SW480 (cell line): ENCODE data around the gene TRIP12.
"Not testable (repeated sequence)": the region's sequence is repeated elsewhere in the genome, so short reads cannot be mapped to it uniquely, and the experiment has no call there.

ENCODE experiments used
- DNase-seq: peaks from one replicate; pipeline ENCODE4 v3.0.0-alpha.2; 2016; ENCODE audit warnings: low spot score

The TRIP12 gene

GRCh38 chr2:229874647-229875046, 47.2 kb downstream of the TRIP12 start:
- no peak for DNase-seq

DNA sequence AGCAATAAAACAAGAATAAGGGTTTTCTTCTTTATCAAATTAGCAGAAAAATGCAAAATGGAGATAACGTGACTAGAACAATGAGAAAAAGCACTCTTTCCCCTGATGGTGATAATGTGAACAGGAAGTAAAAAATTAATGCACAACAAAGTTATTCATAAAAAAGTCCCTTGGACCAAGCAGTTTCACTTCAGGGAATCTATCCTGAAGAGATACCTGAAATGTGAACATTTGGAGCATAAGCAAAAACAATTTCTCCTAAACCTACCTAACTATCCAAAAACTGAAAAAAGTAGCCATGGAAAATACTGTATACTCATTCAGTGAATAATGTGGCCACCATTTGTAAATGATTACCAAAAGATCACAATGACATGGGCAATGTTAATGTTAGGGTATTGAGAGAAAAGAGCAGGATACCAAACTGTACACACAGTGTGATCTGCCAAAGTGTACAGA, 48.7 kb downstream of the TRIP12 start:
- no peak for DNase-seq

DNA sequence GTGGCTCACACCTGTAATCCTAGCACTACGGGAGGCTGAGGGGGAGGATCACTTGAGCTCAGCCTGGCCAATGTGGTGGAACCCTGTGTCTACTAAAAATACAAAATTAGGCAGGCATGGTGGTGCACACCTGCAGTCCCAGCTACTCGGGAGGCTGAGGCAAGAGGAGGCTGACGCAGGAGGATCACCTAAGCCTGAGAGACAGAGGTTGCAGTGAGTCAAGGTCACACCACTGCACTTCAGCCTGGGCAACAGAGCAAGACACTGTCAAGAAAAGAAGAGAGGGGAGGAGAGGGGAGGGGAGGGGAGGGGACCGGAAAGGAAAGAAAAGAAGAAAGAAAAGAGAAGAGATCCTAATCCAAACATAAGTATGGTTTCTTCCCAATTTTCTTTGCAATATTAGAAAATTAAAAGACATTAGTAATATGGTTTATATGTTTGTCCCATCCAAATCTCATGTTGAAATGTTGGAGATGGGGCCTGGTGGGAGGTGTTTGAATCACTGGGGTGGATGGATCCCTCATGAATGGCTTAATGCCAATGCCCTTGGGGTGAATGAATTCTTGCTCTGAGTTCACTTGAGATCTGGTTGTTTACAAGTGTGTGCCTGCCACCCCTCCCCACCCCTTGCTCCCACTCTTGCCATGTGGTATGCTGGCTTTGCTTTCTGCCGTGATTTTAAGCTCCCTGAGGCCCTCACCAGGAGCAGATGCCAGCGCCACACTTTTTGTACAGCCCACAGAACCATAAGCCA, 50.7 kb downstream of the TRIP12 start:
- no peak for DNase-seq

DNA sequence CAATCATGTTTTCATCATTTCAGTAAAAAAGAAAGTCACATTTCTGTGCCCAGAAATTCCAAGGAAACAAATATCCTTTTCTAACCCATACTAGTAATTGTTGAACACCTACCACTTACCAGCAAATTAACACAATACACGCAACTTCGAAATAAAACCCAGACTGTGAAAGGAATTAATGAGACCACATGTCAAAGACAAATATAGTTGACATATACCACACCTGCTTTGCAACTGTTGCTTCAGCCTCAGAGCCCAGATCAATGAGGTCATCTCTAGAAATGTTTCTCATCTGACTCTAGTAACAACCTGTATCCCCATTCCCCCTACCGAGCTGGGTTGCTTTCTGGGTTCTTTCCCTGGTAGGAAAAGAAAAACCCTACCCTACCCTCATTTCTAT, 52.6 kb downstream of the TRIP12 start:
- DNase-seq, result no peak

GRCh38 chr2:229868794-229869193, 53.0 kb downstream of the TRIP12 start:
- DNase-seq, result no peak

DNA sequence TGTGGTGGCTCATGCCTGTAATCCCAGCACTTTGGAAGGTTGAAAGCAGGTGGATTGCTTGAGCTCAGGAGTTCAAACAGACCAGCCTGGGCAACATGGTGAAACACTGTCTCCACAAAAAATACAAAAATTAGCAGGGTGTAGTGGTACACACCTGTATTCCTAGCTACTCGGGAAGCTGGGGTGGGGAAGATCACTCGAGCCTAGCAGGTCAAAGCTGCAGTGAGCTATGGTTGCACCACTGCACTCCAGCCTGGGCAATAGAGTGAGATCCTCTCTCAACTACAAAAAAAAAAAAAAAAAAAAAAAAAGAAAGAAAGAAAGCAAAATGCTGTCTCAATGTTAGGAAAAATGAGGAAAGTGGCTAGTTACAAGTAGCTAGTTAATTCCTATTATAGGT, 56.8 kb downstream of the TRIP12 start:
- DNase-seq, result no peak

DNA sequence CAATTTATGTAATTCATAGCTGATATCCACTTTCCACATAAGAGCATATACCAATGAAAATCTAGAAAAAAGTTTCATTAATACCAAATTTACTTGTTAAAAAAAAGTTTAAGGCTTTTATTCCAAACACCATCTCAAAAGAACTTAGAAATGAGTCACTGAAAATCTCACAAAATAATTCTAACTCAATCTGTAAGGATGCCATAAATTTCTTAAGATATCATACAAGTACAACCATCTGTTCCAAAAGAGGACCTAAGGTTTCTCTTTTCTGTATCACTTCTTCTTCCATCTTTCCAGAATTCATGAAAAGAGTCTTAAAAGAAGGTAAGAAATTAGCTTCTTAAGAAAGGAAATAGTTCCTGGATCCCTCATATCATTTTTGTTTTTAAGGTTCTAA, 60.4 kb downstream of the TRIP12 start:
- DNase-seq, result no peak

GRCh38 chr2:229860334-229860733, 61.5 kb downstream of the TRIP12 start:
- no peak for DNase-seq

GRCh38 chr2:229858351-229858750, 63.5 kb downstream of the TRIP12 start:
- DNase-seq, result no peak

DNA sequence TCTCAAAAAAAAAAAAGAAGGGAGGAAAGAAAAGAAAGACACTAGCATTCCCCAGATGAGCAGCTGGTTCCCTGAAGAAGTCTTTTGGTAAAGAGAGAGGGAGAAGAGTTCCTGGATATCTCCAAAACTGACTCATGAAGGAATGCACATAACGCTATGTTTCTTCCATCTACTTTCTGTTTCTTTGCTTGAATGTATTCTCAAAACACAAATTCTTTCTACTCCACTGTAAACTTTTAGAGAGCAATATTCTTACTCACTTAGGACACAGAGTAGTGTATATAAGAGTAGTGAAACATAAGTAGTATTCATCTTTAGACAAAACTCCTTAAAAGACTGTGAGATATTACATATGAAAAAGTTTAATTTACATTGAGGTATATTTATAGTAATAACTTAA, 64.2 kb downstream of the TRIP12 start:
- no peak for DNase-seq

DNA sequence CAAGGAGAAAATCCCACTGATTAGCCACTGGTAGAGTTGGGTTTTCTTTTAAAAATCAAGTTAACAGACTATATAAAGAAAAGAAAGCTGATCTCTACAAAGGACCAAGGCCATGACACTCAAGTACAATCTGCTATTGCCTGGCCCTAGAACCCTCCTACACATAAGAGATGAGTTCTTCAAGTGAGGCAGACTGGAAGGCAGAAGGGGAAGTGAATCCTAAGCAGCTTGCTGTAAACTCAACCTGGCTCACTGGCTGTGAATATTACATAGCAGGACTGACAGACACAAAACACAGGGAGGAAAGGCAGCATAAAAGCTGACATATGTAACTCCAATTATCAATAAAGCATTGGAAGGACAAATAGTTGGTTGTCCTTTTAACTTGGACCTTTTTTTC, 65.4 kb downstream of the TRIP12 start:
- DNase-seq, result no peak

- no peak for DNase-seq
These were observed 66.7 kb downstream of the TRIP12 start for GRCh38 chr2:229855116-229855515.

DNA sequence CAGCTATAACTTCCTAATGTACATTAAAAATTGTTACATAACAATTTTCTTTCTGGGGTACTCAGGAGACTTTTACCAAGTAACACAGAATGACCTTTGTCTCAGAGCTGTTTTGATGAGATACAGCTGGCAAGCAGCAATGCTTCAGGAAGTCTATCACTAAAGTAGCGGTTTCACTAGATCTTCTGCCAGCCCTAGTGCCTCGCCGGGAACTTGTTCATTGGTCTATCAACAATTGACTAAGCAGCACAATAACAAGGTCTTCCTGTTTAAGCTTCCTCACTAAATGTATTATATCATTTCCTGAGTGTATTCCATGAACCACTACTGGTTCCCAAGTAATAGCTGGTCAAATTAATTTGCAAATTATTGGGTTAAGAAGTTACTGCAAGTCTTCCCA, 69.2 kb downstream of the TRIP12 start:
- DNase-seq, result no peak

DNA sequence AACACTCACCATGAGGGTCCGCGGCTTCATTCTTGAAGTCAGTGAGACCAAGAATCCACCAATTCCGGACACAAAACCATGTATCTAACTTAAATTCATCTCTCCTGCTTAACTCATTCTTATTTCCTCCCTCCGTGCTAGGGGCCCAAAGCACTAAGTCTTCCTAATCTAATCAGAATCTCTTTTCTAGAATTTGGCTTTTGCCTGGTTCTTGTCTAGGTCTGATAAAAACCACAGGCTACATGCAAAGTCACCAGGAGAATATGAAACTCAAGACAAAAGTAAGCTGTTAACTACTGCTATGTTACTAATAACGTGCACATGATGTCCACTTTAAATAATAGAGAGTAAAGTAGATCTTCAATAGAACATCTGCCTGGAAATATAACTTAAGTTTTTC, 69.9 kb downstream of the TRIP12 start:
- DNase-seq, result no peak

DNA sequence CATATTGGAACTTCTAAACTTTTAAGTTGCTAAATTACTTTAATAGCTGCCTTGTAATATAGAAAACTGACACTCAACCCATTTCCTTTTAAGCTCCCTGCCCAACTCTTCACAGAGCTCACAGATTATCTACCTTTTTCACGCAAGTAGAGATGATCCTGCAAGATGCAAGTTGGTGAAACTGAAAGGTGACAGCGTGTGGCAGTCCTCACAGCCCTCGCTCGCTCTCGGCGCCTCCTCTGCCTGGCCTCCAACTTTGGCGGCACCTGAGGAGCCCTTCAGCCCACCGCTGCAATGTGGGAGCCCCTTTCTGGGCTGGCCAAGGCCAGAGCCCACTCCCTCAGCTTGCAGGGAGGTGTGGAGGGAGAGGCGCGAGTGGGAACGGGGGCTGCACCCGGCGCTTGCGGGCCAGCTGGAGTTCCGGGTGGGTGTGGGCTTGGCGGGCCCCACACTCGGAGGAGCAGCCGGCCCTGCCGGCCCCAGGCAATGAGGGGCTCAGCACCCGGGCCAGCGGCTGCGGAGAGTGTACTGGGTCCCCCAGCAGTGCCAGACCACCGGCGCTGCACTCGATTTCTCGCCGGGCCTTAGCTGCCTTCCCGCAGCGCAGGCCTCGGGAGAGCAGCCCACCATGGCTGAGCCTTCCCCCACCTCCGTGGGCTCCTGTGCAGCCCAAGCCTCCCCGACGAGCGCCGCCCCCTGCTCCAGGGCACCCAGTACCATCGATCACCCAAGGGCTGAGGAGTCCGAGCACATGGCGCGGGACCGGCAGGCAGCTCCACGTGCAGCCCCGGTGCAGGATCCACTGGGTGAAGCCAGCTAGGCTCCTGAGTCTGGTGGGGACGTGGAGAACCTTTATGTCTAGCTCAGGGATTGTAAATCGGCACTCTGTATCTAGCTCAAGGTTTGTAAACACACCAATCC, 71.2 kb downstream of the TRIP12 start:
- not testable (repeated sequence) for DNase-seq

DNA sequence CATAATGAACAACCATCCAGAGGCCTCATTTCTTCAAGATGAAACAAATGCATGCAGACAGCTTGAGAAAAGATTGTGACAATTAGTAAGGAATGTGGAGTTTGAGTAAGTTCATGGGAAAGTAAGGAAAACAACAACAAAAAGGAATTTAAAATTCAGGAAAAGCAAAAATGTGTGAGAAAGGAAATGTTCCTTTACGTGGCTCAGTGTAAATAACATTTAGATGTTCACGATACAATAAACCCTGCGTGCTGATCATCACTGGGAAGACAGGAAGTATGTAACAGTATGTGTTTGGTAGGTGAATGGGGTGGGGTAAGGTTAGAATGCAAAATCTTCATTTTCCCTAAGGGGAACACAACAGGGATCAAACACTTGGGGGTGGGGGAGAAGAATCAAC, 72.7 kb downstream of the TRIP12 start:
- no peak for DNase-seq

DNA sequence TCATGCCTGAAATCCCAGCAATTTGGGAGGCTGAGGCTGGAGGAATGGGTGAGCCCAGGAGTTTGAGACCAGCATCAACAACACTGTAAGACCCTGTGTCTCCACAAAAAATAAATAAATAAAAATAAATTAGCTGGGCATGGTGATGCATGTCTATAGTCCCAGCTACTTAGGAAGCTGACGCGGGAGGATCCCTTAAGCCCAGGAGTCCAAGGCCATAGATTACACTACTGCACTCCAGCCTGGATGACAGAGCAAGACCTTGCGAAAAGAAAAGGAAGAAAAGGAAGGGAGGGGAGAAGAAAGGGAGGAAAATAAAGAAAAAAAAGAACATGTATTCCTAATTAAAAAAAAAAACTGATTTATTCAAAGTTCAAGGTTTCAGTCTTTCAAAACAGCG, 78.2 kb downstream of the TRIP12 start:
- DNase-seq, result no peak

GRCh38 chr2:229838729-229839128, 83.1 kb downstream of the TRIP12 start:
- DNase-seq, result no peak

DNA sequence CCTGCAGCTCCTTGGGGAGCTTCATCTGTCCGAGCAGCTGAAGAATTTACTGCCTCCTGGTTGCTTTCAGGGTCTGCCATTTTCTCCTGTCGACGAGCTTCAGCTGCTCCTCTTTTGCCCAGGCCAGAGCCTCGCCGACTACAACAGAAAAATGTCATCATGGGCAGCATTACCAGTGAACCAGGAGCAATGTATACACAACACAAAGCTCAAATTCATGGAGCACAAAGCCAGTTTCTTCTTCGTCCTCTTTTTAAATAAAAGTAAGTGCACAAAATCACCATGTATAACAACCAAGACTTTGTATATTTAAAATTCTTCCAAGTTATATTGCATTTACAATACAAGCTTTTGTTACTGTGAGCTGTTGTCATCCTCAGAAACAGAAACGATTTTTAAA, 85.0 kb downstream of the TRIP12 start:
- no peak for DNase-seq

- DNase-seq, result peak; percentile 2
These were observed 86.1 kb downstream of the TRIP12 start for GRCh38 chr2:229835596-229836283.

DNA sequence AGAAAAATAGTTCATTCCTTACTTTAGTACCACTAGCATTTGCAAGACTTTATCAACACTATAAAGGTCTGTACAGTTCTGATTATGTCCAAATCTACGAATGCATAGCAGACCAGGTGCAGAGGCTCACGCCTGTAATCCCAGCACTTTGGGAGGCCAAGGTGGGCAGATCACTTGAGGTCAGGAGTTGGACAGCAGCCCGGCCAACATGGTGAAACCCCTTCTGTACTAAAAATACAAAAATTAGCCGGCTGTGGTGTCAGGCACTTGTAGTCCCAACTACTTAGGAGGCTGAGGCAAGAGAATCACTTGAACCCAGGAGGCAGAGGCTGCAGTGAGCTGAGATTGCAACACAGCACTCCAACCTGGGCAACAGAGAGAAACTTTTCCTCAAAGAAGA, 87.4 kb downstream of the TRIP12 start:
- not testable (repeated sequence) for DNase-seq

- no peak for DNase-seq
These were observed 89.3 kb downstream of the TRIP12 start for GRCh38 chr2:229832510-229832898.
